K562 (cell line): ENCODE measurements around the gene ST6GAL1. TPM values are rescaled to one million over a fixed set of nuclear protein-coding genes. Genes with fewer than 3 reads are reported as not detected.

ENCODE experiments used
- ATAC-seq: fragments of 200-7000 bp; cut with Tn5 transposase; 3 replicates; pipeline ENCODE4 v1.9.1; 2020; ENCODE audit warnings: moderate library complexity
- BruUV-seq: library from RNA; stranded (reverse); fragments of 400-500 nt; replicated peaks from 2 replicates; lab custom pipeline; 2021; lab: Mats Ljungman, UMichigan
- CTCF ChIA-PET: fragments of 300-600 bp; formaldehyde crosslinking; extraction: SDS; loops from one replicate; lab custom pipeline; 2021; ENCODE audit warnings: low intra/inter-chr PET ratio; lab: Yijun Ruan, JAX
- POLR2A ChIA-PET: fragments of 300-600, 350-650 bp; sonication (Branson Sonifier 250); formaldehyde crosslinking; extraction: SDS; loops from one replicate; lab custom pipeline; 2021; ENCODE audit warnings: antibody characterized with exemption, inconsistent platforms; lab: Yijun Ruan, JAX
- DNase-seq, 4 experiments: peaks; one replicate each; pipeline versions ENCODE4 v3.0.0 to v3.0.0-alpha.2; 2011 to 2018; ENCODE audit warnings: low spot score in 3 of 4, mixed read lengths in 3 of 4; ENCODE audit errors: extremely low read depth in 1 of 4
- FAIRE-seq: peaks from 2 replicates; lab custom pipeline; 2011; peaks lifted over from hg19 to GRCh38; lab: Jason Lieb, UNC
- H2AFZ ChIP-seq: 2 replicates; pipeline ENCODE4 v1.6.0; 2011; ENCODE audit warnings: low read depth, low read length, control low read depth, inconsistent platforms
- H3K27ac ChIP-seq: fragments of 200-600 bp; 3 replicates; pipeline ENCODE4 v1.8.0; 2011; ENCODE audit warnings: low read depth, mild to moderate bottlenecking, control low read depth, inconsistent platforms, low read length, moderate library complexity, mixed read lengths; ENCODE audit errors: extremely low read depth
- H3K27me3 ChIP-seq, 2 experiments: fragments of 300-600 bp in 1 of 2; 2 replicates in 1 of 2; 3 replicates in 1 of 2; pipeline versions ENCODE4 v1.6.0 to v1.8.0; 2011; ENCODE audit warnings: inconsistent platforms in 2 of 2, low read length in 2 of 2, mild to moderate bottlenecking in 1 of 2, mixed read lengths in 1 of 2, moderate library complexity in 1 of 2; ENCODE audit not compliant: control insufficient read depth in 2 of 2, insufficient read depth in 2 of 2
- H3K36me3 ChIP-seq: fragments of 300-600 bp; 3 replicates; pipeline ENCODE4 v1.8.0; 2011; ENCODE audit warnings: mild to moderate bottlenecking, low read length, inconsistent platforms; ENCODE audit not compliant: control insufficient read depth, insufficient read depth
- H3K4me1 ChIP-seq, 2 experiments: fragments of 200-600 bp in 1 of 2; replicated peaks in 1 of 2; 2 replicates in 1 of 2; 3 replicates in 1 of 2; pipeline versions ENCODE4 v1.5.1 to v1.8.0; 2011; ENCODE audit warnings: inconsistent platforms in 2 of 2, low read length in 2 of 2, mild to moderate bottlenecking in 1 of 2, mixed read lengths in 1 of 2, moderate library complexity in 1 of 2; ENCODE audit not compliant: control insufficient read depth in 2 of 2, insufficient read depth in 2 of 2
- H3K4me2 ChIP-seq: 2 replicates; pipeline ENCODE4 v1.6.1; 2011; ENCODE audit warnings: low read length, control low read depth, inconsistent platforms, mixed read lengths; ENCODE audit not compliant: insufficient read depth
- H3K4me3 ChIP-seq: fragments of 200-600 bp; sonication (generic), shearing (Covaris generic); 2 replicates; pipeline ENCODE4 v1.5.1; 2016; ENCODE audit warnings: control low read depth, inconsistent platforms
- H3K79me2 ChIP-seq: fragments of 200-600 bp; 3 replicates; pipeline ENCODE4 v1.8.0; 2011; ENCODE audit warnings: low read length, inconsistent platforms; ENCODE audit not compliant: control insufficient read depth, insufficient read depth
- H3K9ac ChIP-seq, 2 experiments: 2 replicates each; pipeline versions ENCODE4 v1.6.0 to v1.6.1; 2011; ENCODE audit warnings: low read depth in 2 of 2, low read length in 2 of 2, control low read depth in 1 of 2, inconsistent platforms in 1 of 2, mild to moderate bottlenecking in 1 of 2, mixed read lengths in 1 of 2; ENCODE audit not compliant: insufficient read depth in 1 of 2
- H3K9me1 ChIP-seq: one replicate; pipeline ENCODE4 v1.6.0; 2011; ENCODE audit warnings: inconsistent platforms, mild to moderate bottlenecking, low read length, moderate library complexity; ENCODE audit not compliant: control insufficient read depth, insufficient read depth
- H3K9me3 ChIP-seq: replicated peaks from 2 replicates; pipeline ENCODE4 v1.5.1; 2011; ENCODE audit warnings: low read depth, low read length, inconsistent platforms; ENCODE audit not compliant: control insufficient read depth, insufficient read depth
- H4K20me1 ChIP-seq: replicated peaks from 2 replicates; pipeline ENCODE4 v1.6.1; 2011; ENCODE audit warnings: low read length, inconsistent platforms, mixed read lengths; ENCODE audit not compliant: control insufficient read depth, insufficient read depth
- ASH1L ChIP-seq: fragments of 450-650 bp; IDR thresholded peaks from 2 replicates; pipeline ENCODE4 v1.6.1; 2018; ENCODE audit warnings: borderline replicate concordance, mild to moderate bottlenecking, low read depth; ENCODE audit not compliant: partially characterized antibody
- ATF1 ChIP-seq, 2 experiments: fragments of 450-650 bp in 1 of 2; IDR thresholded peaks; 2 replicates each; pipeline ENCODE4 v1.6.1; 2016; ENCODE audit warnings: missing compliant biosample characterization in 1 of 2, missing genetic modification characterization in 1 of 2
- CBFA2T3 ChIP-seq: fragments of 450-650 bp; IDR thresholded peaks from 2 replicates; pipeline ENCODE4 v1.6.1; 2017
- EP300 ChIP-seq: IDR thresholded peaks from 2 replicates; pipeline ENCODE4 v1.6.1; 2012; ENCODE audit warnings: low read length, improper control_type of control experiment
- IRF2 ChIP-seq: sonication (generic); formaldehyde crosslinking; IDR thresholded peaks from 2 replicates; pipeline ENCODE4 v1.8.1; 2022; ENCODE audit warnings: mild to moderate bottlenecking, missing genetic modification reagents
- KDM5B ChIP-seq: fragments of 200-600 bp; sonication (generic); IDR thresholded peaks from 2 replicates; pipeline ENCODE4 v1.6.1; 2012; ENCODE audit warnings: low read depth, mild to moderate bottlenecking, moderate library complexity, low read length, control low read depth, inconsistent platforms; ENCODE audit not compliant: insufficient replicate concordance
- MYNN ChIP-seq, 2 experiments: sonication (generic); formaldehyde crosslinking in 1 of 2; IDR thresholded peaks; 2 replicates each; pipeline versions ENCODE4 v1.5.0 to v1.6.1; 2016 to 2020; ENCODE audit warnings: antibody characterized with exemption in 1 of 2, missing genetic modification reagents in 1 of 2
- NEUROD1 ChIP-seq: fragments of 150-350 bp; IDR thresholded peaks from 2 replicates; pipeline ENCODE4 v1.6.1; 2014; ENCODE audit warnings: borderline replicate concordance, low read length, low read depth; ENCODE audit not compliant: partially characterized antibody
- NKRF ChIP-seq: fragments of 450-650 bp; IDR thresholded peaks from 2 replicates; pipeline ENCODE4 v1.6.1; 2016; ENCODE audit warnings: borderline replicate concordance
- RBM25 ChIP-seq: fragments of 200-400 bp; formaldehyde crosslinking; IDR thresholded peaks from 2 replicates; pipeline ENCODE4 v1.6.1; 2018; ENCODE audit warnings: low read length, low read depth, moderate library complexity; ENCODE audit not compliant: severe bottlenecking
- SFPQ ChIP-seq: fragments of 200-400 bp; formaldehyde crosslinking; IDR thresholded peaks from 2 replicates; pipeline ENCODE4 v1.6.1; 2017; ENCODE audit warnings: mild to moderate bottlenecking, low read depth, low read length, moderate library complexity
- TEAD4 ChIP-seq, 2 experiments: sonication (generic) in 1 of 2; formaldehyde crosslinking in 1 of 2; IDR thresholded peaks; 2 replicates each; pipeline versions ENCODE4 v1.6.1 to v1.8.0; 2012 to 2022; ENCODE audit warnings: borderline replicate concordance in 1 of 2, inconsistent platforms in 1 of 2, low read length in 1 of 2, mild to moderate bottlenecking in 1 of 2, missing genetic modification reagents in 1 of 2
- ZNF12 ChIP-seq: sonication (generic); formaldehyde crosslinking; IDR thresholded peaks from 2 replicates; pipeline ENCODE4 v1.4.0; 2020; ENCODE audit warnings: mild to moderate bottlenecking, missing genetic modification reagents
- ZNF354B ChIP-seq: fragments of 250-450 bp; sonication (Bioruptor Pico); IDR thresholded peaks from 2 replicates; pipeline ENCODE4 v1.4.0; 2020
- ZNF511 ChIP-seq: sonication (generic); formaldehyde crosslinking; IDR thresholded peaks from 2 replicates; pipeline ENCODE4 v1.8.0; 2022; ENCODE audit warnings: mild to moderate bottlenecking, missing genetic modification reagents
- ZNF512 ChIP-seq: IDR thresholded peaks from 2 replicates; pipeline ENCODE4 v1.6.1; 2016; ENCODE audit warnings: missing genetic modification characterization, missing compliant biosample characterization
- WGBS: fragments of 100-300 bp; shearing (Covaris generic); methylation state at CpG from one replicate; pipeline ENCODE4 v1.1.6; 2016; ENCODE audit warnings: low coverage, mixed read lengths; ENCODE audit not compliant: insufficient coverage; ENCODE audit errors: missing lambda C conversion rate; 5-methylcytosine and 5-hydroxymethylcytosine counted together
- in situ Hi-C: fragments of 300-500 bp; cut with MboI; formaldehyde crosslinking; loops from 4 replicates; pipeline ENCODE4 v1.15.0; 2018; ENCODE audit warnings: inconsistent platforms, mixed read lengths
- intact Hi-C: fragments of 100-400 bp; cut with micrococcal nuclease; formaldehyde crosslinking; loops from 2 replicates; pipeline ENCODE4 v1.14.2; 2022
- polyA plus RNA-seq, 8 experiments: library from polyadenylated mRNA; depleted of rRNA in 4 of 8; stranded (reverse) in 5 of 8; unstranded in 3 of 8; fragments of >200 nt; fragmentation: Nextera tagmentation in 2 of 8; fragmentation: Illumina TruSeq in 1 of 8; extraction: Ambion mirVana in 2 of 8; extraction: Trizol in 1 of 8; gene quantifications; 2 replicates each; pipeline versions ENCODE4 v1.2.1 to v1.2.3, GENCODE V29; 2011 to 2014; ENCODE audit warnings: inconsistent platforms in 1 of 8, missing spikeins in 1 of 8
- total RNA-seq, 7 experiments: library from RNA; depleted of rRNA in 6 of 7; stranded (reverse); fragments of >200 nt in 6 of 7; fragmentation: Illumina TruSeq in 2 of 7; extraction: Trizol in 2 of 7; gene quantifications; 2 replicates each; pipeline versions ENCODE4 v1.2.1 to v1.2.3, GENCODE V29; 2011 to 2021; ENCODE audit warnings: low replicate concordance in 1 of 7

Gene ST6GAL1
- total and polyA plus RNA-seq, 9 of the 15 experiments (the other 6 are each of a cell fraction or from before 2014, with no cell fraction given), result 31.9 to 145 (median 71.0) TPM

GRCh38 chr3:186975726-186976125 is 45.4 kb downstream of the ST6GAL1 start:
- ATAC-seq (no peak; the same call in 2 of the 3 replicates), FAIRE-seq (no peak), DNase-seq (no peak)
- POLR2A ChIA-PET, result interaction anchor here (0.9 to 1.9 kb wide), 3 partner anchors 13 to 27 kb away, joined by 4 to 8 read pairs (median 4); no protein-coding TSS in a partner anchor
- Histone ChIP-seq H3K4me2 (no peak overlapping the region), H3K27me3 (no peaks in the 10 kb centered on the region), H2AFZ (no peak overlapping the region), H3K79me2 (no peaks in the 10 kb centered on the region), H3K9me3 (no peaks in the 10 kb centered on the region), H4K20me1 (peaks cover 6% of the 10 kb centered on the region; the same call in 1 of the 2 replicates), H3K27ac (no peak overlapping the region), H3K36me3 (peaks cover 86% of the 10 kb centered on the region), H3K4me1 (peaks cover 0 to 11% of the 10 kb centered on the region in 2 experiments; a peak in 4 of 5 replicates), H3K9ac (peak overlapping the region in 1 of 2 experiments; percentile 54; a peak in 1 of 4 replicates), H3K4me3 (no peak overlapping the region), H3K9me1 (no peaks in the 10 kb centered on the region)
- in situ Hi-C loops (no loop called here), intact Hi-C loops (no loop called here)
- BruUV-seq, result no TSS peak
- WGBS, result 74% methylated on average over 6 of the region's 6 CpGs
- CTCF ChIA-PET, result no interaction called here
- no peak for TF ChIP-seq MYNN (IDR thresholded peaks at IDR 0.05)
- no peak for TF ChIP-seq MYNN (CRISPR knock-in tag; IDR thresholded peaks at IDR 0.05)
- no peak for TF ChIP-seq NEUROD1
- no peak for TF ChIP-seq TEAD4 (IDR thresholded peaks at IDR 0.05; ENCODE audit: low read length)
- no peak for TF ChIP-seq TEAD4 (CRISPR knock-in tag; IDR thresholded peaks at IDR 0.05; ENCODE audit: borderline replicate concordance)
- no peak for TF ChIP-seq NKRF
- TF ChIP-seq ATF1 (CRISPR knock-in tag; IDR thresholded peaks at IDR 0.05), result no peak
- no peak for TF ChIP-seq ATF1 (tag; IDR thresholded peaks at IDR 0.05)
- TF ChIP-seq SFPQ, result no peak
- no peak for TF ChIP-seq RBM25
- TF ChIP-seq ZNF512 (tag), result no peak
- TF ChIP-seq ZNF354B, result no peak
- no peak for TF ChIP-seq EP300
- no peak for TF ChIP-seq ASH1L
- no peak for TF ChIP-seq ZNF12 (CRISPR knock-in tag)
- no peak for TF ChIP-seq KDM5B
- TF ChIP-seq CBFA2T3, result no peak
- no peak for TF ChIP-seq IRF2 (CRISPR knock-in tag)
- TF ChIP-seq ZNF511 (CRISPR knock-in tag), result no peak
